IPS-20b (cell line): Measurements from ENCODE around the gene PLEKHG4B.
"Not testable (repeated sequence)": the region's sequence is repeated elsewhere in the genome, so short reads cannot be mapped to it uniquely, and the experiment has no call there.

Source experiments
- H3K27ac ChIP-seq: one replicate; pipeline ENCODE4 v1.5.1; 2013; ENCODE audit warnings: low read length
- H3K27me3 ChIP-seq: 2 replicates; pipeline ENCODE4 v1.6.1; 2013; ENCODE audit warnings: mild to moderate bottlenecking, low read length, inconsistent platforms; ENCODE audit not compliant: insufficient read depth
- H3K36me3 ChIP-seq: 2 replicates; pipeline ENCODE4 v1.6.1; 2013; ENCODE audit warnings: low read depth, mild to moderate bottlenecking, inconsistent platforms, low read length, moderate library complexity; ENCODE audit not compliant: insufficient read depth
- H3K4me1 ChIP-seq: 2 replicates; pipeline ENCODE4 v1.6.1; 2013; ENCODE audit warnings: mild to moderate bottlenecking, control low read depth, inconsistent platforms, low read length, moderate library complexity; ENCODE audit not compliant: insufficient read depth
- H3K4me3 ChIP-seq: 2 replicates; pipeline ENCODE4 v1.5.1; 2013; ENCODE audit warnings: mild to moderate bottlenecking, low read length, inconsistent platforms
- H3K9ac ChIP-seq: 2 replicates; pipeline ENCODE4 v1.6.1; 2013; ENCODE audit warnings: low read depth, mild to moderate bottlenecking, inconsistent platforms, low read length, moderate library complexity
- H3K9me3 ChIP-seq: 2 replicates; pipeline ENCODE4 v1.6.1; 2013; ENCODE audit warnings: mild to moderate bottlenecking, low read depth, low read length, inconsistent platforms; ENCODE audit not compliant: insufficient read depth

The PLEKHG4B gene

DNA sequence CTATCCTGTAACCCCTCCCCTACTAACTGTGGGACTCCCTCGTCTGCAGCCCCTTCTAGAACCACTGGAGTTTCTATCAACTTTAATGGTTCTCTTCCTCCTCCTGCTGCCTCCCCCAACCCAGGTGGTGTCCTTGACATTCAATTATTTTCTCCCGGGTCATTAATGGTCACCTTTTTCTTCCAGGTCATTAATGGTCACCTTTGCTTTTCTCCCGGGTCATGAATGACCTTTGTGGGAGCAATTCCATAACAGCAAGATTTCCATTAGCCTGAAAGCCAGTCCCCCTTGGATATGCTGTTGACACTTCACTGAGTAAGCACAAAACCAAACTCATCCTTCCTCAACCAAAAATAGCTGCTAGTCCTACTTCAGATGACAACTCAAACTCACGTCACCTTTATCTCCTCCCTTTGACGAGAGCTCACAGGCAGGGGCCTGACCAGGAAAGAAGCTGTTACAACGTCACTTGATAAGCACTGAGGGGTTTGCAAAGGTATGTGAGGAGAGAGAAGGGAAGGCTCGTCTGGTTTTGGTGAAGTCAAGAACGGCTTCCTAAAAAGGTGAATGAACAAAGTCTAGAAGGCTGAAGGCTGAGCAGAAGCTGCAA is 115.1 kb downstream of the PLEKHG4B start:
- no peak overlapping the region for H3K4me3 ChIP-seq
- no peaks in the 10 kb centered on the region for H3K9me3 ChIP-seq
- no peak overlapping the region for H3K27ac ChIP-seq
- no peaks in the 10 kb centered on the region for H3K27me3 ChIP-seq
- H3K9ac ChIP-seq = no peak overlapping the region
- H3K36me3 ChIP-seq = peaks cover 26% of the 10 kb centered on the region
- no peaks in the 10 kb centered on the region for H3K4me1 ChIP-seq

DNA sequence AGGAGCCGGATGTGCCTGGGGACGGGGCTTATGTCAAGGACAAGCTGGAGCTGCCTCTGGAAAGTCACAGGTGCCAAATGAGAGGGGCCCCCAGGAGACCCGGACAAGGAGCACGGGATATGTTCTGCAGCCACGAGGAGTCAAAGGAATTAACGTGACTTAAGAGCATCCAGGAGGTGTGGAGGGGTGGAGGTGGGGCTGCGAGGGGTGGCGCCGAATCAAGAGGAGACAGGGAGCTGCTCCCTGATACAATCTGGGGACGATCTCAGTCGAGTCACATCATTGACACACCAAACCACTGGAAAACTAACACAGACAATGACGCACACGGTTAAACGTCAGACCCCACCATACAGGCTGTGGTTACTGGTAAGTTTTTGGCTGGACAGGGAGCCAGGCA is 115.6 kb downstream of the PLEKHG4B start:
- Histone ChIP-seq H3K27ac (no peak overlapping the region), H3K9me3 (no peaks in the 10 kb centered on the region), H3K9ac (no peak overlapping the region), H3K4me1 (no peaks in the 10 kb centered on the region), H3K36me3 (peaks cover 26% of the 10 kb centered on the region), H3K27me3 (no peaks in the 10 kb centered on the region), H3K4me3 (no peak overlapping the region)

- Histone ChIP-seq H3K27ac (no peak overlapping the region), H3K4me3 (no peak overlapping the region), H3K9ac (no peak overlapping the region), H3K27me3 (no peaks in the 10 kb centered on the region), H3K4me1 (no peaks in the 10 kb centered on the region), H3K9me3 (no peaks in the 10 kb centered on the region), H3K36me3 (peaks cover 24% of the 10 kb centered on the region)
Observed at GRCh38 chr5:208449-209114, 116.6 kb downstream of the PLEKHG4B start.

GRCh38 chr5:213803-214395 is 121.9 kb downstream of the PLEKHG4B start:
- Histone ChIP-seq H3K4me1 (no peaks in the 10 kb centered on the region), H3K27ac (no peak overlapping the region), H3K36me3 (peaks cover 15% of the 10 kb centered on the region; the same call in 1 of the 2 replicates), H3K27me3 (no peaks in the 10 kb centered on the region), H3K9ac (no peak overlapping the region), H3K4me3 (no peak overlapping the region), H3K9me3 (no peaks in the 10 kb centered on the region)

- peaks cover 15% of the 10 kb centered on the region; the same call in 1 of the 2 replicates for H3K36me3 ChIP-seq
- not testable (repeated sequence) for H3K4me3 ChIP-seq, H3K27ac ChIP-seq, H3K9me3 ChIP-seq, H3K27me3 ChIP-seq, H3K4me1 ChIP-seq, H3K9ac ChIP-seq
Observed at GRCh38 chr5:215256-215655, 123.3 kb downstream of the PLEKHG4B start.

DNA sequence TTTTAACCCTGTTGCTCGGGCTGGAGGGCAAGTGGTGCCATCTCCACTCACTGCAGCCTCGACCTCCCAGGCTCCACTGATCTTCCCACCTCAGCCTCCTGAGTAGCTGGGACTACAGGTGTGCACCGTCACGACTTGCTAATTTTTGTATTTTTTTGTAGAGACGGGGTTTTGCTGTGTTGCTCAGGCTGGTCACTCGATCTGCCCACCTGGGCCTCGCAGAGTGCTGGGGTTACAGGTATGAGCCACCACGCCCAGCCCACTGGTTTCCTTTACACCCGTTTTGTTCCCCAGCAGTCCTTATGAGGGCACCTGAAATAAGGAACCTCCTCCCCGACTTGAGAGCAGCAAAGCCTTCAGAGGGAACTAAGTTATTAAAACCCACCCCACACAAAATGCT is 124.1 kb downstream of the PLEKHG4B start:
- H3K27me3 ChIP-seq, H3K4me1 ChIP-seq, H3K9ac ChIP-seq, H3K9me3 ChIP-seq, H3K27ac ChIP-seq, H3K4me3 ChIP-seq: not testable (repeated sequence)
- H3K36me3 ChIP-seq = peaks cover 15% of the 10 kb centered on the region; the same call in 1 of the 2 replicates

DNA sequence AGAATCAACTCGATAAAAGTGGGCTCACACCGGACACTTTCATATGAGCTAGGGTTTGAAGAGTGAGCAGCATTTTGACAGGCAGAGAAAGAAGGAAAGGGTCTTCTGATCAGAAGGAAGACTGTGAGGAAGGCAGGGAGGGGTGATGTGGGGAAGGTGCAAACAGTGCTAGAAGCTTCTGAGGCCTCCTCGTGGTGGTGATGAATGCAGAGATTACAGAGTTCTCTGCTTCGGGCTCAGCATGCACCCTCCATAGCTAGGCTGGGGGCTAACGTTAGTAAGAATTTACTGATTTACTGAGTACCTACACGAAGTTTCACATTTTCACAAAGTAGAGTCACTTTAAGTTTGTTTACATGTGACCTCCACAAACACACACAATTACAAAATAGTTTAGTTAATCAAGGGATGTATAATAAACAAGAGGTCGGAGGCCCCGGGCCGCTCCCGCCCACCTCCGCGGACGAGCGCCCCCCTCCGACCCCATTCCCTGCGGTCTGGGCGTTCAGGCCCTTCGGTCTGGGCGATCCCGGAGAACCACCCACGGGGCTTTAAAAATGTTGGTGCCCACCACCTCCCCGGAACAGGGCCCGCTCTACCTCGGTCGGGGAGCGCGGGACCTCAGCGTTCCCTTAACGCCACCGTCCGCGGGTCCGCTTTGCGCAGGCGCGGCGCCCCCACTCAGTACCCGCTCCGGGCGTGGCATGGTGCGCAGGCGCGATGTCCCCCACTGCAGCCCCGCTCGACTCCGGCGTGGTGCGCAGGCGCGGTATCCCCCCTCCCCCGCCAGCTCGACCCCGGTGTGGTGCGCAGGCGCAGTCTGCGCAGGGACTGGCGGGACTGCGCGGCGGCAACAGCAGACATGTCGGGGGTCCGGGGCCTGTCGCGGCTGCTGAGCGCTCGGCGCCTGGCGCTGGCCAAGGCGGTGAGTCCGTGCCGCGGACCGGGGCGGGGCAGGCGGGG is 125.8 kb downstream of the PLEKHG4B start, which contains the start of the genes CCDC127 and SDHA:
TSS of gene CCDC127 (minus strand) at position 660 of the 963 bp plus-strand sequence. CDS start 1,304 bp downstream, outside the sequence.
TSS of gene SDHA (plus strand) at position 827 of the 963 bp plus-strand sequence. CDS start at position 863, 36 bp downstream.
- peak within 1 kb of the TSS; percentile 71 for H3K27ac ChIP-seq
- peak within 1 kb of the TSS; percentile 90 for H3K9ac ChIP-seq
- H3K9me3 ChIP-seq, H3K27me3 ChIP-seq: not testable (repeated sequence)
- peaks cover 10% of the 10 kb centered on the region for H3K4me1 ChIP-seq
- peaks cover 15% of the 10 kb centered on the region; the same call in 1 of the 2 replicates for H3K36me3 ChIP-seq
- peak within 1 kb of the TSS; percentile 96 for H3K4me3 ChIP-seq

DNA sequence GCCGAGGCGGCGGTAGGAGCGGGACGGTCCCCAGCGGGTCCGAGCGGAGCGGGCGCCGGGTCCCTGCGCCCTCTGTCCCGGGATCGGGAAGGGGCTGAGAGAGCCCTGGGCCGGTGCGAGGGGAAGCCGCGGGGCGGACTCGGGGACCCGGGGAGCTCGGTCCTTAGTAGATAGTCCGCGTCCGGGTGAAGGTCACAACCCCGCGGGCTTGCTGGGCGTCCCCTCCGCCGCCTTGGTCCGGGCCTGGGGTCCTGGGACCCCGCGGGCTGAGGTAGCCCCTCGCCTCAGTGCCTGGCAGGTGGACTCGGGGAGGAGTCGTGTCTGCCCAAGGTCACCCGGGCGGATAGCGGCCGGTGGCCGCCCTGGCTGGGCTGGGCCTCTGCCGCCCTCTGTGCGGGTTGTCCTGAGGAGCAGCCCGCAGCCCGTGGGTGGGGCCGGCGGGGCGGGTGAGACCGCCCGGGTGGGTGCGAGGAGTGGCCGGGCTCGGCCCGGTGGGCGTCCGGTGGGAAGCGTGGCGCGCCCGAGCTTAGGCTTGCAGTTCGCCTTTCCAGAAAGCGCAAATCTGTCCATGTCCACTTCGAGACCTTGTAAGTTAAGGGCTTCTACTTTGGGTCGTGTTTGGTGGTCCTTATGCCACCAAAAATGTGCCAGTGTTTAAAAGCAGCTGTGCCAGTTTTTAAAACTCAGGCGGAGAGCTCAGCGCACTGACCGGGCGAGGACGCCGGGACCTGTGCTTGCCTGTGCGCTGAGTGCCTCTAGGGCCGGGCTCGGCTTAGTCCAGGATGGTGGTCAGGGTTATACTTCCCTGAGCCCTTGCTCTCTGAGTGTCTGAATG is 126.7 kb downstream of the PLEKHG4B start:
- Histone ChIP-seq H3K4me1 (peaks cover 10% of the 10 kb centered on the region), H3K4me3 (peak overlapping the region; percentile 96), H3K36me3 (peaks cover 12% of the 10 kb centered on the region; the same call in 1 of the 2 replicates), H3K9me3 (no peaks in the 10 kb centered on the region), H3K27me3 (no peaks in the 10 kb centered on the region), H3K9ac (peak overlapping the region; percentile 81), H3K27ac (no peak overlapping the region)

- peak overlapping the region; percentile 96 for H3K4me3 ChIP-seq
- no peak overlapping the region for H3K27ac ChIP-seq
- peak overlapping the region; percentile 81; the same call in 1 of the 2 replicates for H3K9ac ChIP-seq
- peaks cover 10% of the 10 kb centered on the region for H3K4me1 ChIP-seq
- H3K9me3 ChIP-seq = no peaks in the 10 kb centered on the region
- no peaks in the 10 kb centered on the region for H3K27me3 ChIP-seq
- H3K36me3 ChIP-seq = peaks cover 11% of the 10 kb centered on the region; the same call in 1 of the 2 replicates
Observed at GRCh38 chr5:219460-219863, 127.5 kb downstream of the PLEKHG4B start.

DNA sequence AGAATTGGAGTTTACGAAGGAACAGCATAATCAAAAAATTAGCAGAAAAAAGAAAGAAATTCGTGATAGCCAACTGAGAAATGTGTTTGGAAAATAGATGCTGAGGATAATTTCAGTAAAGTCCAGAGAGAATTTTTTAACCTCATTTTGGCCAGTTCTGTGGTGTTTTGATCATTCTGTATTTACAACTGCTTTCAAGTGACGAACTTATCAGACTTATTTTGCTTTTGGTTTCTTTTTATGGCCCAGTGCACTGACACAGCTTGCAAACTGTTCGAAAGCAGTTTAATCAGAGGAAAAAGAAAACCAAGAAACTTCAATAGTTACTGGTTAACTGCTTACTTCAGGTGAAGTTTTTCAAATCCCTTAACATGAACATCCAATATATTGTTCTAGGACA is 128.0 kb downstream of the PLEKHG4B start:
- Histone ChIP-seq H3K9me3 (no peaks in the 10 kb centered on the region), H3K4me3 (peak overlapping the region; percentile 96), H3K4me1 (peaks cover 10% of the 10 kb centered on the region), H3K36me3 (peaks cover 14% of the 10 kb centered on the region), H3K27ac (no peak overlapping the region), H3K27me3 (no peaks in the 10 kb centered on the region), H3K9ac (no peak overlapping the region; the same call in 1 of the 2 replicates)
